Measurements from ENCODE around the gene VDAC1. TPM values are rescaled to one million over a fixed set of nuclear protein-coding genes. Genes with fewer than 3 reads are reported as not detected.

VDAC1 gene
- total and polyA plus RNA-seq, 9 donors = 41.1 to 171 (median 89.9) TPM

GRCh38 chr5:133985540-133986180, 19.1 kb downstream of the VDAC1 start:
- no peak for TF ChIP-seq CTCF (IDR thresholded peaks at IDR 0.05)
- TF ChIP-seq EP300 (IDR thresholded peaks at IDR 0.05) = no peak
- 86 to 91% (median 89%) methylated on average over 3 of the region's 3 CpGs for WGBS, 3 donors
- intact Hi-C loops (cut with DNase I) = no loop called here
- Histone ChIP-seq H3K4me1 (ENCODE audit: insufficient read depth) (no peaks in the 10 kb centered on the region), H3K36me3 (no peaks in the 10 kb centered on the region), H3K27ac (no peak overlapping the region), H3K9me3 (no peaks in the 10 kb centered on the region), H3K4me3 (no peak overlapping the region), H3K27me3 (no peaks in the 10 kb centered on the region)
- no peak for DNase-seq

- WGBS, 3 donors = 81 to 84% (median 82%) methylated on average over 5 of the region's 5 CpGs
- no peak for DNase-seq
- Histone ChIP-seq H3K9me3 (no peaks in the 10 kb centered on the region), H3K27me3 (no peaks in the 10 kb centered on the region), H3K36me3 (no peaks in the 10 kb centered on the region), H3K4me1 (ENCODE audit: insufficient read depth) (no peaks in the 10 kb centered on the region), H3K27ac (no peak overlapping the region), H3K4me3 (no peak overlapping the region)
- no peak for TF ChIP-seq EP300 (IDR thresholded peaks at IDR 0.05)
- TF ChIP-seq POLR2A (IDR thresholded peaks at IDR 0.05) = no peak
- TF ChIP-seq CTCF (IDR thresholded peaks at IDR 0.05) = no peak
- intact Hi-C loops (cut with DNase I) = no loop called here
Measured at GRCh38 chr5:133983674-133984073, 21.1 kb downstream of the VDAC1 start.

- intact Hi-C loops (cut with DNase I) = no loop called here
- Histone ChIP-seq H3K27ac (no peak overlapping the region), H3K4me1 (ENCODE audit: insufficient read depth) (no peaks in the 10 kb centered on the region), H3K9me3 (no peaks in the 10 kb centered on the region), H3K27me3 (no peaks in the 10 kb centered on the region), H3K36me3 (no peaks in the 10 kb centered on the region), H3K4me3 (no peak overlapping the region)
- DNase-seq = no peak
- 59 to 69% (median 67%) methylated on average over 1 of the region's 1 CpG for WGBS, 3 donors
- TF ChIP-seq CTCF (IDR thresholded peaks at IDR 0.05) (no peak), EP300 (IDR thresholded peaks at IDR 0.05) (no peak), POLR2A (IDR thresholded peaks at IDR 0.05) (no peak)
Measured at GRCh38 chr5:133981714-133982113, 23.1 kb downstream of the VDAC1 start.

- H3K4me1 ChIP-seq (ENCODE audit: insufficient read depth) = no peaks in the 10 kb centered on the region
- no peak overlapping the region for H3K4me3 ChIP-seq
- DNase-seq = no peak
- TF ChIP-seq POLR2A (IDR thresholded peaks at IDR 0.05) (no peak), CTCF (IDR thresholded peaks at IDR 0.05) (no peak), EP300 (IDR thresholded peaks at IDR 0.05) (no peak)
- no peaks in the 10 kb centered on the region for H3K36me3 ChIP-seq
- H3K27me3 ChIP-seq = no peaks in the 10 kb centered on the region
- WGBS, 3 donors = 83 to 84% (median 83%) methylated on average over 7 of the region's 7 CpGs
- intact Hi-C loops (cut with DNase I) = no loop called here
- no peak overlapping the region for H3K27ac ChIP-seq
- no peaks in the 10 kb centered on the region for H3K9me3 ChIP-seq
Measured at GRCh38 chr5:133980652-133981051, 24.1 kb downstream of the VDAC1 start.
